OCI-LY3 (cell line): ENCODE data around the gene RAB11FIP4.
"Not testable (repeated sequence)": the region's sequence is repeated elsewhere in the genome, so short reads cannot be mapped to it uniquely, and the experiment has no call there.

Experiments
- H2AFZ ChIP-seq: fragments of 200-600, 300-600 bp; shearing (Covaris generic); 2 replicates; pipeline ENCODE4 v1.6.0; 2014; ENCODE audit warnings: antibody characterized with exemption, low read depth, low read length
- H3K27ac ChIP-seq: fragments of 200-600, 300-600 bp; sonication (generic); 2 replicates; pipeline ENCODE4 v1.5.1; 2014; ENCODE audit warnings: mild to moderate bottlenecking, low read length, moderate library complexity, mixed read lengths
- H3K27me3 ChIP-seq: fragments of 200-600, 300-600 bp; sonication (generic); 2 replicates; pipeline ENCODE4 v1.6.1; 2014; ENCODE audit warnings: low read depth, low read length, mixed read lengths
- H3K36me3 ChIP-seq: fragments of 200-600, 300-600 bp; sonication (generic); replicated peaks from 2 replicates; pipeline ENCODE3; 2014; ENCODE audit warnings: low read depth, low read length, mixed read lengths
- H3K4me1 ChIP-seq: fragments of 300-600, 200-600 bp; sonication (generic); 2 replicates; pipeline ENCODE4 v1.6.1; 2014; ENCODE audit warnings: low read length, mixed read lengths
- H3K4me2 ChIP-seq: fragments of 200-600, 300-600 bp; sonication (generic); 2 replicates; pipeline ENCODE4 v1.6.1; 2014; ENCODE audit warnings: low read length, mixed read lengths
- H3K4me3 ChIP-seq: fragments of 300-600, 200-600 bp; sonication (generic); 2 replicates; pipeline ENCODE4 v1.5.1; 2014; ENCODE audit warnings: antibody characterized with exemption, mild to moderate bottlenecking, low read length, moderate library complexity
- H3K79me2 ChIP-seq: fragments of 300-600, 200-600 bp; shearing (Covaris generic); 2 replicates; pipeline ENCODE4 v1.6.1; 2014; ENCODE audit warnings: mild to moderate bottlenecking, low read length, mixed read lengths
- H3K9ac ChIP-seq: fragments of 300-600, 200-600 bp; shearing (Covaris generic); 2 replicates; pipeline ENCODE4 v1.6.0; 2014; ENCODE audit warnings: mild to moderate bottlenecking, low read length, moderate library complexity
- H3K9me3 ChIP-seq: fragments of 200-600, 300-600 bp; shearing (Covaris generic); 2 replicates; pipeline ENCODE4 v1.6.1; 2014; ENCODE audit warnings: low read length, mixed read lengths; ENCODE audit not compliant: insufficient read depth
- H4K20me1 ChIP-seq: fragments of 200-600, 300-600 bp; sonication (generic); 2 replicates; pipeline ENCODE4 v1.6.1; 2016; ENCODE audit warnings: low read length, mixed read lengths; ENCODE audit not compliant: insufficient read depth
- EZH2phosphoT487 ChIP-seq: fragments of 200-600 bp; shearing (Covaris generic); IDR thresholded peaks from 2 replicates; pipeline ENCODE4 v1.6.1; 2018; ENCODE audit warnings: antibody characterized with exemption, mixed run types, low read depth
- TF ChIP-seq, protein P1 (sequence below): fragments of 200-600, 300-600 bp; sonication (generic); IDR thresholded peaks from 2 replicates; pipeline ENCODE4 v1.5.1; 2014; ENCODE audit warnings: antibody characterized with exemption, low read length, low read depth

The RAB11FIP4 gene

DNA sequence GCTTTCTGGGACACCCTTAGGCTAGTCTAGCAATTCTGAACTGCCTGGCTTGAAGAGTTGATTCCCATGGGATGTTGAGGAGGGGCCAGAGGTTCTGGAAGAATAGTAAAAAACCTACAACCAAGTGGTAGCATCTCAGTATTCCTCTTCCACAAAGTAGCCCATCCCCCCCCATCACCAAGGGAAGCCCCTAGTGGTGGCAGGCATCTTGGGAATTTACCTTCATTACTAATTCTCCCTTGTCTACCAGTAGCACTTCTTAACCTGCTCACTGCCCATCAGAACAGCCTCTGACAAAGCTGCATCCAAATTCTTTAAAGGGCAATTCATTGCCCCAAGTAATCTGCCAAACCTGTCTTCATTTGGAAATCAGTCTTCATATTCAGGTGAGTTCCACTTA is 12.8 kb upstream of the RAB11FIP4 start:
- H3K27ac ChIP-seq: no peak overlapping the region
- H3K27me3 ChIP-seq: no peaks in the 10 kb centered on the region
- no peaks in the 10 kb centered on the region for H3K9me3 ChIP-seq
- H2AFZ ChIP-seq: no peak overlapping the region
- no peaks in the 10 kb centered on the region for H3K36me3 ChIP-seq
- no peaks in the 10 kb centered on the region for H4K20me1 ChIP-seq
- H3K4me1 ChIP-seq: peaks cover 10% of the 10 kb centered on the region
- H3K9ac ChIP-seq: no peak overlapping the region
- H3K4me2 ChIP-seq: no peak overlapping the region
- TF ChIP-seq EZH2phosphoT487: no peak
- TF ChIP-seq, protein P1, sequence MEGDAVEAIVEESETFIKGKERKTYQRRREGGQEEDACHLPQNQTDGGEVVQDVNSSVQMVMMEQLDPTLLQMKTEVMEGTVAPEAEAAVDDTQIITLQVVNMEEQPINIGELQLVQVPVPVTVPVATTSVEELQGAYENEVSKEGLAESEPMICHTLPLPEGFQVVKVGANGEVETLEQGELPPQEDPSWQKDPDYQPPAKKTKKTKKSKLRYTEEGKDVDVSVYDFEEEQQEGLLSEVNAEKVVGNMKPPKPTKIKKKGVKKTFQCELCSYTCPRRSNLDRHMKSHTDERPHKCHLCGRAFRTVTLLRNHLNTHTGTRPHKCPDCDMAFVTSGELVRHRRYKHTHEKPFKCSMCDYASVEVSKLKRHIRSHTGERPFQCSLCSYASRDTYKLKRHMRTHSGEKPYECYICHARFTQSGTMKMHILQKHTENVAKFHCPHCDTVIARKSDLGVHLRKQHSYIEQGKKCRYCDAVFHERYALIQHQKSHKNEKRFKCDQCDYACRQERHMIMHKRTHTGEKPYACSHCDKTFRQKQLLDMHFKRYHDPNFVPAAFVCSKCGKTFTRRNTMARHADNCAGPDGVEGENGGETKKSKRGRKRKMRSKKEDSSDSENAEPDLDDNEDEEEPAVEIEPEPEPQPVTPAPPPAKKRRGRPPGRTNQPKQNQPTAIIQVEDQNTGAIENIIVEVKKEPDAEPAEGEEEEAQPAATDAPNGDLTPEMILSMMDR: no peak
- no peaks in the 10 kb centered on the region for H3K79me2 ChIP-seq
- H3K4me3 ChIP-seq: no peak overlapping the region

- no peaks in the 10 kb centered on the region for H3K36me3 ChIP-seq
- H3K4me3 ChIP-seq: no peak overlapping the region
- H3K9ac ChIP-seq: no peak overlapping the region
- H3K4me2 ChIP-seq: no peak overlapping the region
- H2AFZ ChIP-seq: no peak overlapping the region
- peaks cover 7% of the 10 kb centered on the region for H3K4me1 ChIP-seq
- TF ChIP-seq, protein P1: no peak
- TF ChIP-seq EZH2phosphoT487: no peak
- H3K79me2 ChIP-seq: no peaks in the 10 kb centered on the region
- H3K27me3 ChIP-seq: no peaks in the 10 kb centered on the region
- no peak overlapping the region for H3K27ac ChIP-seq
- H3K9me3 ChIP-seq: no peaks in the 10 kb centered on the region
- no peaks in the 10 kb centered on the region for H4K20me1 ChIP-seq
Measured at GRCh38 chr17:31379597-31380205, 11.8 kb upstream of the RAB11FIP4 start.

- no peak overlapping the region for H3K4me2 ChIP-seq
- no peak overlapping the region for H3K4me3 ChIP-seq
- no peaks in the 10 kb centered on the region for H3K79me2 ChIP-seq
- H3K36me3 ChIP-seq: no peaks in the 10 kb centered on the region
- H2AFZ ChIP-seq: no peak overlapping the region
- peaks cover 7% of the 10 kb centered on the region for H3K4me1 ChIP-seq
- H3K27ac ChIP-seq: no peak overlapping the region
- H3K9ac ChIP-seq: no peak overlapping the region
- H4K20me1 ChIP-seq: no peaks in the 10 kb centered on the region
- TF ChIP-seq, protein P1: no peak
- TF ChIP-seq EZH2phosphoT487: no peak
- no peaks in the 10 kb centered on the region for H3K27me3 ChIP-seq
- no peaks in the 10 kb centered on the region for H3K9me3 ChIP-seq
Measured at GRCh38 chr17:31381165-31381668, 10.3 kb upstream of the RAB11FIP4 start.

DNA sequence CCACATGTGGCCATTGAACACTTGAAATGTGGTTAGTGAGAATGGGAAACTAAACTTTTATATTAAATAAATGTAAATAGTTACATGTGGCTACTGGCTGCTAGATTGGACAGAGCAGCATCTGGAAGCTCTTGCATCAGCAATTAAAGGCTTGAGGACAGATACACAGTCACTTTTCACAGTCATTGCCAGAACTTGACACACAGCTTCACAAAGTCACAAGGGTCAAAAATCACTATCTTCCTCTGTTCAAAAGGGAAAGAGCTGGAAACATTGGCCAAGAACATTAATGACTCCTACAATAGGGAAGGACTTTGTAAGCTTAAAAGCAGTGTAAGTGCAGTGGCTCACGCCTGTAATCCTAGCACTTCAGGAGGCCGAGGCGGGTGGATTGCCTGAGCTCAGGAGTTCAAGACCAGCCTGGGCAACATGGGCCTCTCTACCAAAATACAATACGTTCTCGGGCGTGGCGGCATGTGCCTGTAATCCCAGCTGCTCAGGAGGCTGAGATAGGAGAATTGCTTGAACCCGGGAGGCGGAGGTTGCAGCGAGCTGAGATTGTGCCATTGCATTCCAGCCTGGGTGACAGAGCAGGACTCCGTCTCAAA is 8.7 kb upstream of the RAB11FIP4 start:
- H3K27me3 ChIP-seq, H4K20me1 ChIP-seq, H3K9ac ChIP-seq, H3K27ac ChIP-seq, H2AFZ ChIP-seq, H3K36me3 ChIP-seq, H3K79me2 ChIP-seq, H3K4me2 ChIP-seq, H3K4me1 ChIP-seq, H3K4me3 ChIP-seq, H3K9me3 ChIP-seq: not testable (repeated sequence)

- H2AFZ ChIP-seq, H3K4me3 ChIP-seq, H3K27ac ChIP-seq, H3K27me3 ChIP-seq, H3K9ac ChIP-seq, H3K36me3 ChIP-seq, H4K20me1 ChIP-seq, H3K4me1 ChIP-seq, H3K79me2 ChIP-seq, H3K9me3 ChIP-seq, H3K4me2 ChIP-seq: not testable (repeated sequence)
Measured at GRCh38 chr17:31383488-31383887, 8.0 kb upstream of the RAB11FIP4 start.
